Sigmoid colon (tissue), 4 donors: ENCODE measurements around the gene SH2D2A.

ENCODE experiments used
- EP300 ChIP-seq, 4 donors: sonication (generic); formaldehyde crosslinking; IDR thresholded peaks; one replicate each; pipeline ENCODE4 v1.6.1; 2017; ENCODE audit warnings: antibody characterized with exemption in 4 of 4
- POLR2A ChIP-seq, 2 donors: fragments of 450-650 bp; IDR thresholded peaks; one replicate each; pipeline ENCODE4 v1.6.1; 2016; ENCODE audit warnings: antibody characterized with exemption in 2 of 2, mild to moderate bottlenecking in 2 of 2, moderate library complexity in 2 of 2
- POLR2AphosphoS5 ChIP-seq, 4 donors: sonication (generic); formaldehyde crosslinking; IDR thresholded peaks; one replicate each; pipeline ENCODE4 v1.6.1; 2017; ENCODE audit warnings: antibody characterized with exemption in 4 of 4
- TF ChIP-seq, protein P1 (sequence below), 4 experiments: fragments of 450-650 bp in 3 of 4; fragments of 200-600 bp in 1 of 4; IDR thresholded peaks; one replicate each; pipeline ENCODE4 v1.5.1; 2016 to 2019; ENCODE audit warnings: antibody characterized with exemption in 4 of 4, mild to moderate bottlenecking in 3 of 4, moderate library complexity in 2 of 4

DNA sequence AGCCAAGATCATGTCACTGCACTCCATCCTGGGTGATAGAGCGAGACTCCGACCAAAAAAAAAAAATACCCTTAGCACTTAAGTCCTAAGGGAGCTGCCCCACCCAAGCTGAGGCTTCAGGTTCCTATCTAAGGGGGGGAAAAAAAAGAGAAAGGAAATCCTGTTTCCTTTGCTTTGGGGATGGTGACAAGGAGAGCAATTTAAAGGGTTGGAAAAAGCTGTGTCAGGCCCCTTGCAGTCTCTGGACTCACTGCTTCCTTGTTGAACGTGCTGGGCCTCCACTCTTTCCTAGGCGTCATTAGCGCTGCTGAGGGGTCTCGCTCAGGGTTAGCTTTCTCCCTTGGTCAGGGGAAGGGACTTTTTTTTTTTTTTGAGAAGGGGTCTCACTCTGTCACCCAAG lies 31.2 kb downstream of the SH2D2A start:
- TF ChIP-seq, protein P1, sequence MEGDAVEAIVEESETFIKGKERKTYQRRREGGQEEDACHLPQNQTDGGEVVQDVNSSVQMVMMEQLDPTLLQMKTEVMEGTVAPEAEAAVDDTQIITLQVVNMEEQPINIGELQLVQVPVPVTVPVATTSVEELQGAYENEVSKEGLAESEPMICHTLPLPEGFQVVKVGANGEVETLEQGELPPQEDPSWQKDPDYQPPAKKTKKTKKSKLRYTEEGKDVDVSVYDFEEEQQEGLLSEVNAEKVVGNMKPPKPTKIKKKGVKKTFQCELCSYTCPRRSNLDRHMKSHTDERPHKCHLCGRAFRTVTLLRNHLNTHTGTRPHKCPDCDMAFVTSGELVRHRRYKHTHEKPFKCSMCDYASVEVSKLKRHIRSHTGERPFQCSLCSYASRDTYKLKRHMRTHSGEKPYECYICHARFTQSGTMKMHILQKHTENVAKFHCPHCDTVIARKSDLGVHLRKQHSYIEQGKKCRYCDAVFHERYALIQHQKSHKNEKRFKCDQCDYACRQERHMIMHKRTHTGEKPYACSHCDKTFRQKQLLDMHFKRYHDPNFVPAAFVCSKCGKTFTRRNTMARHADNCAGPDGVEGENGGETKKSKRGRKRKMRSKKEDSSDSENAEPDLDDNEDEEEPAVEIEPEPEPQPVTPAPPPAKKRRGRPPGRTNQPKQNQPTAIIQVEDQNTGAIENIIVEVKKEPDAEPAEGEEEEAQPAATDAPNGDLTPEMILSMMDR (IDR thresholded peaks at IDR 0.05) = no peak
- TF ChIP-seq POLR2A (IDR thresholded peaks at IDR 0.05) (no peak), EP300 (IDR thresholded peaks at IDR 0.05) (no peak), POLR2AphosphoS5 (IDR thresholded peaks at IDR 0.05) (no peak)
